ENCODE results near the gene PRPS2. TPM values are rescaled to one million over a fixed set of nuclear protein-coding genes. Genes with fewer than 3 reads are reported as not detected.

The PRPS2 gene
- total RNA-seq, 1 experiment from 2014 or later = 79.5 TPM

GRCh38 chrX:12768491-12768890, 22.7 kb upstream of the PRPS2 start:
- POLR2A ChIA-PET = no interaction called here
- intact Hi-C loops (cut with micrococcal nuclease) = no loop called here
- Histone ChIP-seq H3K9me2 (ENCODE audit: insufficient read depth) (no peaks in the 10 kb centered on the region), H3K4me1 (ENCODE audit: control insufficient read depth in 1 of 2, insufficient read depth in 2 of 2, low read length in 2 of 2) (peaks cover 0 to 3% of the 10 kb centered on the region in 2 experiments; a peak in 1 of 4 replicates), H3K4me3 (replicated peaks in 1 of 2; ENCODE audit: low read depth in 1 of 2, low read length in 2 of 2) (no peak overlapping the region), H3K27ac (ENCODE audit: low read depth, low read length) (no peak overlapping the region), H4K20me1 (ENCODE audit: insufficient read depth) (no peaks in the 10 kb centered on the region), H3K9ac (ENCODE audit: low read length) (no peak overlapping the region), H3K9me3 (ENCODE audit: control insufficient read depth in 1 of 2, insufficient read depth in 1 of 2, low read depth in 1 of 2, low read length in 2 of 2) (no peaks in the 10 kb centered on the region), H3K36me3 (ENCODE audit: control insufficient read depth in 1 of 2, insufficient read depth in 2 of 2, low read length in 2 of 2) (no peaks in the 10 kb centered on the region), H3K27me3 (ENCODE audit: insufficient read depth, low read length) (no peaks in the 10 kb centered on the region), H2AFZ (ENCODE audit: low read depth, low read length, poor library complexity, severe bottlenecking) (no peak overlapping the region), H3K79me2 (ENCODE audit: insufficient read depth, low read length) (no peaks in the 10 kb centered on the region), H3K4me2 (ENCODE audit: low read length) (no peak overlapping the region)
- ATAC-seq = no peak
- BruUV-seq (replicated peaks) = no TSS peak
- CTCF ChIA-PET = interaction anchor here (0.9 kb wide), 1 partner anchor 67 kb away, joined by 3 read pairs; no protein-coding TSS in a partner anchor
- DNase-seq (ENCODE audit: low read depth, low spot score) = no peak
- RAD21 ChIA-PET (ENCODE audit: low non-redundant PET in 1 of 2, low total read pairs in 2 of 2, uncharacterized antibody in 2 of 2, unreplicated experiment in 2 of 2) = no interaction called here
- TF ChIP-seq ZFX (IDR thresholded peaks at IDR 0.05) (no peak), YY1 (IDR thresholded peaks at IDR 0.05; ENCODE audit: extremely low read depth, insufficient replicate concordance, low read depth, low read length) (no peak), RAD21 (IDR thresholded peaks at IDR 0.05; ENCODE audit: low read depth) (0 out of 2 replicates have a peak, but pooled peaks have one; percentile 7), EZH2 (IDR thresholded peaks at IDR 0.05) (no peak), JUND (IDR thresholded peaks at IDR 0.05) (no peak)

- H3K9me3 ChIP-seq (ENCODE audit: control insufficient read depth in 1 of 2, insufficient read depth in 1 of 2, low read depth in 1 of 2, low read length in 2 of 2) = no peaks in the 10 kb centered on the region
- H3K4me2 ChIP-seq (ENCODE audit: low read length) = peak overlapping the region; percentile 62
- no peak overlapping the region for H3K27ac ChIP-seq (ENCODE audit: low read depth, low read length)
- H3K27me3 ChIP-seq (ENCODE audit: insufficient read depth, low read length) = no peaks in the 10 kb centered on the region
- POLR2A ChIA-PET = no interaction called here
- intact Hi-C loops (cut with micrococcal nuclease) = loop anchor here (2.0 kb wide), 1 partner anchor 68 kb away; no protein-coding TSS in a partner anchor
- TF ChIP-seq POLR2AphosphoS5 (IDR thresholded peaks at IDR 0.05; ENCODE audit: low read depth, low read length) (no peak), RAD21 (IDR thresholded peaks at IDR 0.05; ENCODE audit: low read depth) (peak; percentile 38), ZNF274 (IDR thresholded peaks at IDR 0.05; ENCODE audit: low read depth, low read length) (no peak), CTCF (IDR thresholded peaks at IDR 0.05 in 2 of 3, conservative IDR thresholded peaks at IDR 0.05 in 1 of 3; ENCODE audit: borderline replicate concordance in 1 of 3, insufficient read depth in 1 of 3, low read depth in 2 of 3, low read length in 2 of 3) (peak; percentile 25 to 50 (median 32); a peak in 4 of 6 replicates), CBX3 (IDR thresholded peaks at IDR 0.05; ENCODE audit: low read depth) (no peak), TCF7L2 (IDR thresholded peaks at IDR 0.05; ENCODE audit: borderline replicate concordance, extremely low read depth, insufficient read depth, insufficient read length) (no peak), ELF1 (IDR thresholded peaks at IDR 0.05; ENCODE audit: borderline replicate concordance, low read depth) (no peak), EZH2phosphoT487 (IDR thresholded peaks at IDR 0.05; ENCODE audit: borderline replicate concordance) (no peak)
- TF ChIP-seq, protein P1, sequence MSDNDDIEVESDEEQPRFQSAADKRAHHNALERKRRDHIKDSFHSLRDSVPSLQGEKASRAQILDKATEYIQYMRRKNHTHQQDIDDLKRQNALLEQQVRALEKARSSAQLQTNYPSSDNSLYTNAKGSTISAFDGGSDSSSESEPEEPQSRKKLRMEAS (IDR thresholded peaks at IDR 0.05) = no peak
- no TSS peak for BruUV-seq (replicated peaks)
- H3K4me1 ChIP-seq (ENCODE audit: control insufficient read depth in 1 of 2, insufficient read depth in 2 of 2, low read length in 2 of 2) = peaks cover 0 to 3% of the 10 kb centered on the region in 2 experiments; a peak in 1 of 4 replicates
- H3K9ac ChIP-seq (ENCODE audit: low read length) = no peak overlapping the region
- no peaks in the 10 kb centered on the region for H3K9me2 ChIP-seq (ENCODE audit: insufficient read depth)
- H3K79me2 ChIP-seq (ENCODE audit: insufficient read depth, low read length) = no peaks in the 10 kb centered on the region
- peak; percentile 46; the same call in 1 of the 2 replicates for ATAC-seq
- no peaks in the 10 kb centered on the region for H3K36me3 ChIP-seq (ENCODE audit: control insufficient read depth in 1 of 2, insufficient read depth in 2 of 2, low read length in 2 of 2)
- H4K20me1 ChIP-seq (ENCODE audit: insufficient read depth) = no peaks in the 10 kb centered on the region
- RAD21 ChIA-PET (ENCODE audit: low non-redundant PET in 1 of 2, low total read pairs in 2 of 2, uncharacterized antibody in 2 of 2, unreplicated experiment in 2 of 2) = no interaction called here
- no peak overlapping the region for H3K4me3 ChIP-seq (replicated peaks in 1 of 2; ENCODE audit: low read depth in 1 of 2, low read length in 2 of 2)
- peak overlapping the region; percentile 94 for H2AFZ ChIP-seq (ENCODE audit: low read depth, low read length, poor library complexity, severe bottlenecking)
- DNase-seq (ENCODE audit: low read depth, low spot score) = no peak
- CTCF ChIA-PET = interaction anchor here (0.6 to 2.5 kb wide), 5 partner anchors 10 to 68 kb away, joined by 3 to 16 read pairs (median 4); no protein-coding TSS in a partner anchor
Observed at GRCh38 chrX:12770440-12770839, 20.8 kb upstream of the PRPS2 start.
